Body of pancreas (tissue), 4 donors: ENCODE results near the gene ZNF579. TPM values are rescaled to one million over a fixed set of nuclear protein-coding genes. Genes with fewer than 3 reads are reported as not detected.

Experiments used
- ATAC-seq: fragments of 150-250 bp; one replicate; pipeline ENCODE4 v1.9.1; 2016
- DNase-seq, 4 donors: peaks; one replicate each; pipeline ENCODE4 v3.0.0-alpha.2; 2019
- H3K27ac ChIP-seq, 4 donors: fragments of 200-600 bp; sonication (generic); 1 replicate in 3 of 4; 2 replicates in 1 of 4; pipeline versions ENCODE4 v1.5.1 to v1.6.1; 2016 to 2019; ENCODE audit warnings: mild to moderate bottlenecking in 1 of 4, mixed read lengths in 1 of 4, moderate library complexity in 1 of 4
- H3K27me3 ChIP-seq, 2 donors: fragments of 200-600 bp; sonication (generic); one replicate each; pipeline ENCODE4 v1.6.0; 2016; ENCODE audit warnings: mild to moderate bottlenecking in 1 of 2
- H3K36me3 ChIP-seq, 2 donors: fragments of 200-600 bp; sonication (generic); replicated peaks in 1 of 2; 2 replicates each; pipeline ENCODE4 v1.5.1; 2016; ENCODE audit warnings: low read depth in 2 of 2; ENCODE audit not compliant: insufficient read depth in 1 of 2
- H3K4me1 ChIP-seq: fragments of 200-600 bp; sonication (generic); one replicate; pipeline ENCODE4 v1.6.0; 2016
- H3K4me3 ChIP-seq, 2 donors: fragments of 200-600 bp; sonication (generic); 1 replicate in 1 of 2; 2 replicates in 1 of 2; pipeline ENCODE4 v1.5.1; 2016 to 2019
- H3K9me3 ChIP-seq, 3 donors: fragments of 200-600 bp; sonication (generic); 1 replicate in 2 of 3; 2 replicates in 1 of 3; pipeline ENCODE4 v1.5.1; 2016
- CTCF ChIP-seq, 7 experiments: fragments of 450-650 bp in 4 of 7; fragments of 200-600 bp in 3 of 7; sonication (generic) in 3 of 7; IDR thresholded peaks; one replicate each; pipeline ENCODE4 v1.5.1; 2016 to 2019; ENCODE audit warnings: antibody characterized with exemption in 7 of 7
- POLR2A ChIP-seq, 3 donors: fragments of 450-650 bp; IDR thresholded peaks; one replicate each; pipeline ENCODE4 v1.6.1; 2016; ENCODE audit warnings: antibody characterized with exemption in 3 of 3, mild to moderate bottlenecking in 2 of 3
- WGBS, 2 donors: methylation state at CpG; one replicate each; pipeline ENCODE4 v1.1.5; 2017; 5-methylcytosine and 5-hydroxymethylcytosine counted together
- intact Hi-C: fragments of 100-400 bp; cut with DNase I; formaldehyde crosslinking; loops from one replicate; pipeline ENCODE4 v1.15.1; 2023
- total RNA-seq, 2 donors: library from RNA; depleted of rRNA; stranded (reverse); fragments of >200 nt; gene quantifications; one replicate each; pipeline ENCODE4 v1.1.0, GENCODE V29; 2016

The ZNF579 gene
- total RNA-seq, 2 donors from 2014 or later = 3.3 to 6.2 TPM

DNA sequence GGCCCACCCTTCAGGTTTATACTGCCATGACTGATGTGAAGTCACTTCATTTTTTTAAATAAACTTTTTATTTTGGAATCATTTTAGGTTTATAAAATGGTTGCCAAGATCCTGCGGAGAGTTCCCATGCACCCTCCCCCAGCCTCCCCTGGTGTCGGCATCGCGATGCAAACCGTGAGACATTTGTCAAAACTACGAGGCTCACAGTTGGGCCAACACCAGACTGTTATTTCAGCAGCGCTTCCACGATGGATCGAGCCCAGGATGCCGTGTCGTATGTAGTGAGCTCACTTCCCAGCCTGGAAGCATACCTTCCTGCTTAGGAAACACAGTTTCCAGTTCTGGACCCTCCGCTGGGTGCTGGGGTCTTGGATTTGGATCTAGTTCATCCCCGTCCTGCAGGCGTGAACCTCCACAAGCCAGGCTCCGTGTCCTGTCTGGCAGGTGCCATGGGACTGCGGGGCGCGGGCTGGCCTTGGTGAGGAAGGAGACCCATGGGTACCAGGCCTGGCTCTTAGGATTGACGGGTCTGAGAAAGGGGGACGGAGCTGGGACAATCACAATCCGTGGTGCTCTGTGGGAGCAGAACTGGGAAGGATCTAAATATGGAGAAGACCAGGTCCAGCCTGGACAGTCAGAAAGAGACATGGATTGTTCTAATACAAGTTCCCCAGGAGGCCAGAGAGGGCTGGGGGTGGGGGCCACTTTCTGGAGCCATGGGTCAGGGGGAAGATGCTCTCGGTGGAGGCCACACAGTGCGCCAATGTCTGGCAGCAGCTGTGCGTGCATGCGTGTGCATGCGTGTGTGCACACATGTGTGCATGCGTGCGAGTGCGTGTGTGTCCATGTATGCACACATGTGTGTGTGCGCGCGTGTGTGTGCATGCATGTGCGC, 41.3 kb downstream of the ZNF579 start:
- ATAC-seq = no peak
- Histone ChIP-seq H3K9me3 (no peaks in the 10 kb centered on the region), H3K36me3 (no peaks in the 10 kb centered on the region), H3K4me3 (no peak overlapping the region), H3K27me3 (no peaks in the 10 kb centered on the region), H3K4me1 (no peaks in the 10 kb centered on the region), H3K27ac (no peak overlapping the region)
- WGBS, 2 donors = 72 to 75% methylated on average over 21 to 33 of the region's 33 CpGs
- intact Hi-C loops = no loop called here
- TF ChIP-seq POLR2A (IDR thresholded peaks at IDR 0.05) (no peak), CTCF (IDR thresholded peaks at IDR 0.05) (no peak)
- no peak for DNase-seq

DNA sequence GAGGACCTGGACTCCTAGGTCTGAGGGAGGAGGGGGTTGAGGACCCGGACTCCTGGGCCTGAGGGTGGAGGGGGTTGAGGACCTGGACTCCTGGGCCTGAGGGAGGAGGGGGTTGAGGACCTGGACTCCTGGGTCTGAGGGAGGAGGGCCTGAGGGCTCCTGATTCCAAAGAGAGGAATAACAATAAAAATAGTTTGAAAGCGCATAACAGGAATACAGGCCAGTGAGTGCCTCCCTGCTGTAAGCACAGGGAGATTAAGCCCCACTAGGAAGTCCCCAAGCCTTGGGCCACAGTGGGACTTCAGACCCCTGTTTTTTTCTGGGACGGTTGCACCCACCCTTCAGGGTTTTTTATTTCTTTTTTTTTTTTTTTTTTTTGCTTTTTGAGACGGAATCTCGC, 42.5 kb downstream of the ZNF579 start:
- Histone ChIP-seq H3K27ac (no peak overlapping the region), H3K36me3 (no peaks in the 10 kb centered on the region), H3K9me3 (no peaks in the 10 kb centered on the region), H3K4me3 (no peak overlapping the region), H3K27me3 (no peaks in the 10 kb centered on the region), H3K4me1 (no peaks in the 10 kb centered on the region)
- intact Hi-C loops = no loop called here
- WGBS, 2 donors = 82 to 83% methylated on average over 5 of the region's 5 CpGs
- ATAC-seq (no peak), DNase-seq (no peak)
- TF ChIP-seq POLR2A (IDR thresholded peaks at IDR 0.05) = no peak
- no peak for TF ChIP-seq CTCF (IDR thresholded peaks at IDR 0.05)

DNA sequence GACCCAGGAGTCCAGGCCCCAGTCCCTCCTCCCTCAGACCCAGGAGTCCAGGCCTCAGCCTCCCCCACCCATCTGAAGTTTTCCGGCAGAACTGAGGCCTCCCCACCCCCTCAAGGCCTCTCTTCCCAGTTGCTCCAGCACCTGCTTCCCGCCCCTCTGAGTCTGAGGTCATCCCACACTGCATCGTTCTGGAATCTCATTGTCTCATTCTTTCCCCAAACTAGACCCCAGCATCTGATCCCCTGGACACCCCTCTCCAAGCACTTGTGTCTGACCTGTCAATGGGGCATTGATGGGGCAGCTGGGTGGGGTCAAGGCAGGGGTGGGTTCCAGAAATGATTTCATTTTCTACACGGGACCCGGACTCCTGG, 42.9 kb downstream of the ZNF579 start:
- Histone ChIP-seq H3K36me3 (no peaks in the 10 kb centered on the region), H3K9me3 (no peaks in the 10 kb centered on the region), H3K27me3 (no peaks in the 10 kb centered on the region), H3K27ac (no peak overlapping the region), H3K4me3 (no peak overlapping the region), H3K4me1 (no peaks in the 10 kb centered on the region)
- intact Hi-C loops = no loop called here
- WGBS, 2 donors = 62 to 65% methylated on average over 5 of the region's 5 CpGs
- no peak for DNase-seq
- TF ChIP-seq CTCF (IDR thresholded peaks at IDR 0.05) = no peak
- no peak for TF ChIP-seq POLR2A (IDR thresholded peaks at IDR 0.05)
- no peak for ATAC-seq

DNA sequence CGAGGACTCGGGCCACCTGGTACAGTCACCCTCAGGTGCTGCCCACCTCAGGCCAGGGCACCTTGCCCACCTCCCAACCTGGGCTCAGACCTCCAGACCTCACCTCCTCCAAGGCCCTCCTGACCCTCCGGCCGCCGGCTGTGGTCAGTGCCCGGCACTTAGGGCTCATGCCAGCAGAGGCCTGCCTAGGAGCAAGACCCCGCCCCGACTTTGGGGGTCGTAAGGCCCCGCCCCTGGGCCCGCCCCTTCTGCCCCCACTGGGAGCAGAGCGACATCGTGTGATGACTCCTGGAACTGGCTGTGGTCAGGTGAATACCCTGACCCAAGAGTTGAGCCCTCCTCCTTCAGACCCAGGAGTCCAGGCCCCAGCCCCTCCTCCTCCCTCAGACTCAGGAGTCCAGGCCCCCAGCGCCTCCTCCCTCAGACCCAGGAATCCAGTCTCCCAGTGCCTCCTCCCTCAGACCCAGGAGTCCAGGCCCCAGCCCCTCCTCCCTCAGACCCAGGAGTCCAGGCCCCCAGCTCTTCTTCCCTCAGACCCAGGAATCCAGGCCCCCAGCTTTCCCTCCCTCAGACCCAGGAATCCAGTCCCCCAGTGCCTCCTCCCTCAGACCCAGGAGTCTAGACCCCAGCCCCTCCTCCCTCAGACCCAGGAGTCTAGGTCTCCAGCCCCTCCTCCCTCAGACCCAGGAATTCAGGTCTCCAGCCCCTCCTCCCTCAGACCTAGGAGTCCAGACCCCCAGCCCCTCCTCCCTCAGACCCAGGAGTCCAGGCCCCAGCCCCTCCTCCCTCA, 43.5 kb downstream of the ZNF579 start, which contains the start of gene SBK2:
TSS of gene SBK2 (minus strand) at position 183 of the 790 bp plus-strand sequence. CDS start 839 bp downstream, outside the sequence.
- WGBS, 2 donors = 11 to 24% methylated on average over 1 to 9 of the region's 14 CpGs
- H3K4me3 ChIP-seq = no peak within 1 kb of the TSS
- no peak within 1 kb of the TSS for H3K27ac ChIP-seq
- H3K9me3 ChIP-seq = no peaks in the 10 kb centered on the region
- intact Hi-C loops = no loop called here
- no peaks in the 10 kb centered on the region for H3K4me1 ChIP-seq
- DNase-seq (no peak), ATAC-seq (no peak)
- no peaks in the 10 kb centered on the region for H3K27me3 ChIP-seq
- TF ChIP-seq CTCF (IDR thresholded peaks at IDR 0.05) (no peak), POLR2A (IDR thresholded peaks at IDR 0.05) (no peak)
- no peaks in the 10 kb centered on the region for H3K36me3 ChIP-seq
